ENCODE data around the gene ZSWIM1. TPM values are rescaled to one million over a fixed set of nuclear protein-coding genes. Genes with fewer than 3 reads are reported as not detected.
A peak's percentile ranks its signal among the peaks of the same experiment; 100 is the strongest.

ZSWIM1 gene
- total and polyA plus RNA-seq, 2 of the 13 experiments (the other 11 are each of a cell fraction or from before 2014, with no cell fraction given), result 9.5 to 11.7 TPM

- TF ChIP-seq RCOR2 (CRISPR knock-in tag; IDR thresholded peaks at IDR 0.05), result 0 out of 2 replicates have a peak, but pooled peaks have one; percentile 1
- TF ChIP-seq, protein P1, sequence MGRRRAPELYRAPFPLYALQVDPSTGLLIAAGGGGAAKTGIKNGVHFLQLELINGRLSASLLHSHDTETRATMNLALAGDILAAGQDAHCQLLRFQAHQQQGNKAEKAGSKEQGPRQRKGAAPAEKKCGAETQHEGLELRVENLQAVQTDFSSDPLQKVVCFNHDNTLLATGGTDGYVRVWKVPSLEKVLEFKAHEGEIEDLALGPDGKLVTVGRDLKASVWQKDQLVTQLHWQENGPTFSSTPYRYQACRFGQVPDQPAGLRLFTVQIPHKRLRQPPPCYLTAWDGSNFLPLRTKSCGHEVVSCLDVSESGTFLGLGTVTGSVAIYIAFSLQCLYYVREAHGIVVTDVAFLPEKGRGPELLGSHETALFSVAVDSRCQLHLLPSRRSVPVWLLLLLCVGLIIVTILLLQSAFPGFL (CRISPR knock-in tag; IDR thresholded peaks at IDR 0.05), result no peak
- TF ChIP-seq, protein P2, sequence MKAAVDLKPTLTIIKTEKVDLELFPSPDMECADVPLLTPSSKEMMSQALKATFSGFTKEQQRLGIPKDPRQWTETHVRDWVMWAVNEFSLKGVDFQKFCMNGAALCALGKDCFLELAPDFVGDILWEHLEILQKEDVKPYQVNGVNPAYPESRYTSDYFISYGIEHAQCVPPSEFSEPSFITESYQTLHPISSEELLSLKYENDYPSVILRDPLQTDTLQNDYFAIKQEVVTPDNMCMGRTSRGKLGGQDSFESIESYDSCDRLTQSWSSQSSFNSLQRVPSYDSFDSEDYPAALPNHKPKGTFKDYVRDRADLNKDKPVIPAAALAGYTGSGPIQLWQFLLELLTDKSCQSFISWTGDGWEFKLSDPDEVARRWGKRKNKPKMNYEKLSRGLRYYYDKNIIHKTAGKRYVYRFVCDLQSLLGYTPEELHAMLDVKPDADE (CRISPR knock-in tag; IDR thresholded peaks at IDR 0.05), result no peak; the same call in 1 of the 2 replicates
- TF ChIP-seq, protein P3, sequence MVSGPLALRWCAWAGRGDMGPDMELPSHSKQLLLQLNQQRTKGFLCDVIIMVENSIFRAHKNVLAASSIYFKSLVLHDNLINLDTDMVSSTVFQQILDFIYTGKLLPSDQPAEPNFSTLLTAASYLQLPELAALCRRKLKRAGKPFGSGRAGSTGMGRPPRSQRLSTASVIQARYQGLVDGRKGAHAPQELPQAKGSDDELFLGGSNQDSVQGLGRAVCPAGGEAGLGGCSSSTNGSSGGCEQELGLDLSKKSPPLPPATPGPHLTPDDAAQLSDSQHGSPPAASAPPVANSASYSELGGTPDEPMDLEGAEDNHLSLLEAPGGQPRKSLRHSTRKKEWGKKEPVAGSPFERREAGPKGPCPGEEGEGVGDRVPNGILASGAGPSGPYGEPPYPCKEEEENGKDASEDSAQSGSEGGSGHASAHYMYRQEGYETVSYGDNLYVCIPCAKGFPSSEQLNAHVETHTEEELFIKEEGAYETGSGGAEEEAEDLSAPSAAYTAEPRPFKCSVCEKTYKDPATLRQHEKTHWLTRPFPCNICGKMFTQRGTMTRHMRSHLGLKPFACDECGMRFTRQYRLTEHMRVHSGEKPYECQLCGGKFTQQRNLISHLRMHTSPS (CRISPR knock-in tag; IDR thresholded peaks at IDR 0.05; ENCODE audit: low read depth), result no peak; the same call in 1 of the 2 replicates
- no peak; the same call in 1 of the 2 replicates for TF ChIP-seq NFE2 (CRISPR knock-in tag; IDR thresholded peaks at IDR 0.05)
- TF ChIP-seq ELF1 (CRISPR knock-in tag; IDR thresholded peaks at IDR 0.05), result peak; percentile 96
- no peak for TF ChIP-seq TCF7 (IDR thresholded peaks at IDR 0.05; ENCODE audit: low read depth)
- TF ChIP-seq IKZF5 (CRISPR knock-in tag; IDR thresholded peaks at IDR 0.05), result peak; percentile 99
- TF ChIP-seq CBX1 (IDR thresholded peaks at IDR 0.05; ENCODE audit: low read depth), result peak; percentile 23
- no peak; the same call in 1 of the 2 replicates for TF ChIP-seq ZNF724P (CRISPR knock-in tag; IDR thresholded peaks at IDR 0.05; ENCODE audit: borderline replicate concordance)
- TF ChIP-seq, protein P4, sequence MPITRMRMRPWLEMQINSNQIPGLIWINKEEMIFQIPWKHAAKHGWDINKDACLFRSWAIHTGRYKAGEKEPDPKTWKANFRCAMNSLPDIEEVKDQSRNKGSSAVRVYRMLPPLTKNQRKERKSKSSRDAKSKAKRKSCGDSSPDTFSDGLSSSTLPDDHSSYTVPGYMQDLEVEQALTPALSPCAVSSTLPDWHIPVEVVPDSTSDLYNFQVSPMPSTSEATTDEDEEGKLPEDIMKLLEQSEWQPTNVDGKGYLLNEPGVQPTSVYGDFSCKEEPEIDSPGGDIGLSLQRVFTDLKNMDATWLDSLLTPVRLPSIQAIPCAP (CRISPR knock-in tag; IDR thresholded peaks at IDR 0.05; ENCODE audit: low read depth), result no peak
- no peak for TF ChIP-seq RARG (CRISPR knock-in tag; IDR thresholded peaks at IDR 0.05; ENCODE audit: low read depth)
- peak; percentile 75; the same call in 1 of the 2 replicates for TF ChIP-seq ZBTB8A (CRISPR knock-in tag; IDR thresholded peaks at IDR 0.05; ENCODE audit: borderline replicate concordance, low read depth)
- TF ChIP-seq MEIS1 (CRISPR knock-in tag; IDR thresholded peaks at IDR 0.05; ENCODE audit: borderline replicate concordance), result peak; percentile 93; the same call in 1 of the 2 replicates
- no peak for TF ChIP-seq EHMT2 (IDR thresholded peaks at IDR 0.05; ENCODE audit: borderline replicate concordance, low read depth, low read length)
- peak; percentile 97 for TF ChIP-seq ZFX (CRISPR knock-in tag; IDR thresholded peaks at IDR 0.05; ENCODE audit: low read depth)
- no peak; the same call in 1 of the 2 replicates for TF ChIP-seq SNAPC5 (CRISPR knock-in tag; IDR thresholded peaks at IDR 0.05; ENCODE audit: borderline replicate concordance)
- peak; percentile 95 for TF ChIP-seq ZNF430 (CRISPR knock-in tag; IDR thresholded peaks at IDR 0.05)
- TF ChIP-seq, protein P5, sequence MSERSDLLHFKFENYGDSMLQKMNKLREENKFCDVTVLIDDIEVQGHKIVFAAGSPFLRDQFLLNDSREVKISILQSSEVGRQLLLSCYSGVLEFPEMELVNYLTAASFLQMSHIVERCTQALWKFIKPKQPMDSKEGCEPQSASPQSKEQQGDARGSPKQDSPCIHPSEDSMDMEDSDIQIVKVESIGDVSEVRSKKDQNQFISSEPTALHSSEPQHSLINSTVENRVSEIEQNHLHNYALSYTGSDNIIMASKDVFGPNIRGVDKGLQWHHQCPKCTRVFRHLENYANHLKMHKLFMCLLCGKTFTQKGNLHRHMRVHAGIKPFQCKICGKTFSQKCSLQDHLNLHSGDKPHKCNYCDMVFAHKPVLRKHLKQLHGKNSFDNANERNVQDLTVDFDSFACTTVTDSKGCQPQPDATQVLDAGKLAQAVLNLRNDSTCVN (CRISPR knock-in tag; IDR thresholded peaks at IDR 0.05; ENCODE audit: borderline replicate concordance), result peak; percentile 81; the same call in 1 of the 2 replicates
- TF ChIP-seq NR2F2 (IDR thresholded peaks at IDR 0.05; ENCODE audit: borderline replicate concordance, low read depth), result peak; percentile 73; the same call in 1 of the 2 replicates
- TF ChIP-seq ZNF329 (CRISPR knock-in tag; IDR thresholded peaks at IDR 0.05; ENCODE audit: low read depth), result peak; percentile 59; the same call in 1 of the 2 replicates
These were observed 23.7 kb upstream of the ZSWIM1 start, which contains the start of the genes ACOT8 and ZSWIM3 (continued) for GRCh38 chr20:45857114-45857881.
